Measurements from ENCODE around the gene ZNF783. TPM values are rescaled to one million over a fixed set of nuclear protein-coding genes. Genes with fewer than 3 reads are reported as not detected.

ZNF783 gene
- total RNA-seq, 1 donor from 2014 or later = 19.0 TPM

DNA sequence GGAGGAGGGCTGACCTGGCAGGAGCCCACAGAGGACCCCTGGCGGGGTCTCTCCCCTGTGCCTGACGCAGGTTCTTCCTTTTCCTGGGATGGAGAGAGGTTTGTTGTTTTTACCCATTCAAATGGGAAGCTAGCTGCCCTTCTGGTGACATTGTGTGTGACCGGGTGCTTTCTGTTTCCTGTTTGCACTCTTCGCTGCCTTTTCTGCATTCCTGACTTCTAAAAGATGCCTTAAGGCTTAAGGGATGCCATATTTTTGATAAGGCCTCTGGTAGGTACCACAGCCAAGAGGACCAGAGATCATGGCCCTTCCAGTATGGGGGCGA lies 20.3 kb downstream of the ZNF783 start:
- Mint-ChIP-seq H3K36me3 (ENCODE audit: low read depth) (peaks cover 25% of the 10 kb centered on the region), H3K27me3 (ENCODE audit: low read depth) (no peaks in the 10 kb centered on the region), H3K9me3 (ENCODE audit: low read depth) (no peaks in the 10 kb centered on the region), H3K4me3 (ENCODE audit: unreplicated experiment) (no peak overlapping the region), H3K27ac (ENCODE audit: unreplicated experiment) (no peak overlapping the region), H3K4me1 (ENCODE audit: low read depth) (peaks cover 19% of the 10 kb centered on the region)
- TF ChIP-seq, protein P1, sequence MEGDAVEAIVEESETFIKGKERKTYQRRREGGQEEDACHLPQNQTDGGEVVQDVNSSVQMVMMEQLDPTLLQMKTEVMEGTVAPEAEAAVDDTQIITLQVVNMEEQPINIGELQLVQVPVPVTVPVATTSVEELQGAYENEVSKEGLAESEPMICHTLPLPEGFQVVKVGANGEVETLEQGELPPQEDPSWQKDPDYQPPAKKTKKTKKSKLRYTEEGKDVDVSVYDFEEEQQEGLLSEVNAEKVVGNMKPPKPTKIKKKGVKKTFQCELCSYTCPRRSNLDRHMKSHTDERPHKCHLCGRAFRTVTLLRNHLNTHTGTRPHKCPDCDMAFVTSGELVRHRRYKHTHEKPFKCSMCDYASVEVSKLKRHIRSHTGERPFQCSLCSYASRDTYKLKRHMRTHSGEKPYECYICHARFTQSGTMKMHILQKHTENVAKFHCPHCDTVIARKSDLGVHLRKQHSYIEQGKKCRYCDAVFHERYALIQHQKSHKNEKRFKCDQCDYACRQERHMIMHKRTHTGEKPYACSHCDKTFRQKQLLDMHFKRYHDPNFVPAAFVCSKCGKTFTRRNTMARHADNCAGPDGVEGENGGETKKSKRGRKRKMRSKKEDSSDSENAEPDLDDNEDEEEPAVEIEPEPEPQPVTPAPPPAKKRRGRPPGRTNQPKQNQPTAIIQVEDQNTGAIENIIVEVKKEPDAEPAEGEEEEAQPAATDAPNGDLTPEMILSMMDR (IDR thresholded peaks at IDR 0.05) = no peak
- DNase-seq (ENCODE audit: low spot score) = no peak

DNA sequence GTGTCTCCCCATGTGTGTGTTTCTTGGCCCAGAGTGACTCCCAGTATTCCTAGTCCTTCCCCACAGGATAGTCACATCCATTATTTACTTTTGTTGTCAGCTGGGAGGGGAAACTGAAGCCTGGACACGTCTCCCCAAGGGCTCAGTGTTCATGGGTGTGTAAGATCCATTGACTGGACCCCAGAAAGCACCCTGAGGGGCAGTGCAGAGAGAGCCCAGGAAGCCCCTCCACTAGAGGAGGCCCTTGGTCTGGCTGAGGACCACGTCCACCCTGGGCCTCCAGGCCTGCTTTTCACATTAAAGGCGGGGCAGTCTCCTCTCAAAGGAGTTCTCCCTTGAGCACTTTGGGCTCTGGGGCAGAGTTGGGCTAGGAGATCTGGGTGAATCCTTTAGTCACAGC lies 21.3 kb downstream of the ZNF783 start:
- H3K9me3 Mint-ChIP-seq (ENCODE audit: low read depth) = no peaks in the 10 kb centered on the region
- DNase-seq (ENCODE audit: low spot score) = no peak
- TF ChIP-seq, protein P1 (IDR thresholded peaks at IDR 0.05) = no peak
- H3K27me3 Mint-ChIP-seq (ENCODE audit: low read depth) = no peaks in the 10 kb centered on the region
- H3K4me3 Mint-ChIP-seq (ENCODE audit: unreplicated experiment) = no peak overlapping the region
- peaks cover 19% of the 10 kb centered on the region for H3K4me1 Mint-ChIP-seq (ENCODE audit: low read depth)
- H3K27ac Mint-ChIP-seq (ENCODE audit: unreplicated experiment) = no peak overlapping the region
- H3K36me3 Mint-ChIP-seq (ENCODE audit: low read depth) = peaks cover 27% of the 10 kb centered on the region

DNA sequence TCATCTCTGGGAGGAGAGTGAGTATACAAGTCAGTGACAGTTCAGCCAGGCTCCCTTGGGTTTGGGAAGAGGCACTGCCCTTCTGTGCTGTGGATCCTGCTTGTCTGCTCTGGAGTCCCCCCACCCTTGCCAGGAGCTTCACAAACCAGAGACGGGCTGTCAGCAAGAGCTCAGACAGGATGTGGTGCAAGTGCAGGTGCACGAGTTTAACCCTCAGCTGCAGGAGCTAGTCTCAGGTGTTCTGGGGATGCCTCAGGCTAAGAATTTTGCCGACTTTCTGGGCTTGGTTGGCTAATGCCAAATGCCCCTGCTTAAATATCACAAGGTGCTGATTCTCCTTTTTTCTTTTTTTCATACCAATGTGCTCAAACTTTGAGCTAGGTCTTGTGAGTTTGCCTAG lies 22.3 kb downstream of the ZNF783 start:
- DNase-seq (ENCODE audit: low spot score) = no peak
- H3K4me3 Mint-ChIP-seq (ENCODE audit: unreplicated experiment) = no peak overlapping the region
- peaks cover 20% of the 10 kb centered on the region for H3K36me3 Mint-ChIP-seq (ENCODE audit: low read depth)
- TF ChIP-seq, protein P1 (IDR thresholded peaks at IDR 0.05) = no peak
- peaks cover 19% of the 10 kb centered on the region for H3K4me1 Mint-ChIP-seq (ENCODE audit: low read depth)
- H3K27me3 Mint-ChIP-seq (ENCODE audit: low read depth) = no peaks in the 10 kb centered on the region
- no peaks in the 10 kb centered on the region for H3K9me3 Mint-ChIP-seq (ENCODE audit: low read depth)
- H3K27ac Mint-ChIP-seq (ENCODE audit: unreplicated experiment) = peak overlapping the region; percentile 1

DNA sequence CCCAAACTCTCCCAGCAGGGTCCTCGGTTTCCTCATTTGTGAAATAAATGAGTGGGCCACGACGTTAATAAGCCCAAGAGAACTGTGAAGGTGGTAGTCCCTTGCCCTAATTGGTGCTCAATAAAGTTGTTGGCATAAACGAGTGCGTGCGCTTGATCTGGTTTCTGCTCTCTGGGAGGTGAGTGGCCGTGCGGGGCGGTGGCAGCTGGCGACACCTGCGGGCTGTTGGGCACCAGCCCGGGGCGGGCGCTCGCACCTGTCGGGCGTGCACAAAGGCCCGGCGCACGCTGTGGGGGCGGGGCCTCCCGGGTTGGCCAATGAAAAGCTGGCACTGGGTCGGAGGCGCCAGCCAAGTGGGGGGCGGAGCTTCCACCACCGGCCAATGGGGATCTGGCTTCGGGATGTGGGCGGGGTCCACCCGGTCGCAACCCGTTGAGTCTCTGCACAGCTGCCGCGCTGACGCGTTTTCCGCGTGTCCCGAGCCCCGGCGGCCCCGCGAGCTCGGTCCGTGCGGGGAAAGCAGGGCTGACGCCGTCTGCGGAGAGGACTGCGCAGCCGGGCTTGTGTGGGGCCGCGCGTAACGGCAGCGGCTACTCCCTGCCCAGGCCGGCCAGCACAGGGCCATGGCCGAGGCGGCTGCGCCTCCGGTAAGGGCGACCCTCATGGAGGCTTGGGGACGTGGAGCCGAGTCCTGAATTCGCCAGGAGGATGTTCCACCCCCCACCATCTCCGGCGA lies 23.0 kb downstream of the ZNF783 start:
- DNase-seq (ENCODE audit: low spot score) = no peak
- H3K9me3 Mint-ChIP-seq (ENCODE audit: low read depth) = no peaks in the 10 kb centered on the region
- H3K36me3 Mint-ChIP-seq (ENCODE audit: low read depth) = peaks cover 18% of the 10 kb centered on the region
- H3K4me1 Mint-ChIP-seq (ENCODE audit: low read depth) = peaks cover 19% of the 10 kb centered on the region
- TF ChIP-seq, protein P1 (IDR thresholded peaks at IDR 0.05) = peak; percentile 10
- H3K4me3 Mint-ChIP-seq (ENCODE audit: unreplicated experiment) = peak overlapping the region; percentile 85
- peak overlapping the region; percentile 79 for H3K27ac Mint-ChIP-seq (ENCODE audit: unreplicated experiment)
- H3K27me3 Mint-ChIP-seq (ENCODE audit: low read depth) = no peaks in the 10 kb centered on the region

DNA sequence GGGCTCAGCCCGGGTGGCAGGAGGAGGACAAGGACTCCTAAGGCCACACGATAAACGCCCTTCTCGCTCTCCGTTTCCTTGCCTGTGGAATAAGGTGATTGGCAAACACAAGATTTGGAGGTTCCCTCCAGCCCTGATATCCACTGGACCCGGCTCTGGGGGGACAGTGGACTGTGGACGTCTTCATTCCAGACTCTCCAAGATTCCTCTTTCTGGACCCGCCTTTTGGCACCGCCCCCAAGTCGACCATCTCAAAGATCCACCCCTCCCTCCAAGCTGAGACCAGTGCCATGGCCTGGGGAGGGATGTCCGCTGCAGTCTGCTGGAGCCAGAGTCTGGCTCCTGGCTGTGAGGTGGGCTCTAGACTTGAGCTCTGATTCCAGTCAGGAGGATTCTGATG lies 23.6 kb downstream of the ZNF783 start:
- Mint-ChIP-seq H3K27me3 (ENCODE audit: low read depth) (no peaks in the 10 kb centered on the region), H3K36me3 (ENCODE audit: low read depth) (peaks cover 15% of the 10 kb centered on the region), H3K4me1 (ENCODE audit: low read depth) (peaks cover 19% of the 10 kb centered on the region), H3K4me3 (ENCODE audit: unreplicated experiment) (peak overlapping the region; percentile 85), H3K9me3 (ENCODE audit: low read depth) (no peaks in the 10 kb centered on the region), H3K27ac (ENCODE audit: unreplicated experiment) (peak overlapping the region; percentile 93)
- TF ChIP-seq, protein P1 (IDR thresholded peaks at IDR 0.05) = no peak
- no peak for DNase-seq (ENCODE audit: low spot score)
